ENCODE results near the gene GATAD2A. TPM values are rescaled to one million over a fixed set of nuclear protein-coding genes. Genes with fewer than 3 reads are reported as not detected.

The GATAD2A gene
- total and polyA plus RNA-seq, 2 of the 13 experiments (the other 11 are each of a cell fraction or from before 2014, with no cell fraction given) = 16.8 to 28.6 TPM

DNA sequence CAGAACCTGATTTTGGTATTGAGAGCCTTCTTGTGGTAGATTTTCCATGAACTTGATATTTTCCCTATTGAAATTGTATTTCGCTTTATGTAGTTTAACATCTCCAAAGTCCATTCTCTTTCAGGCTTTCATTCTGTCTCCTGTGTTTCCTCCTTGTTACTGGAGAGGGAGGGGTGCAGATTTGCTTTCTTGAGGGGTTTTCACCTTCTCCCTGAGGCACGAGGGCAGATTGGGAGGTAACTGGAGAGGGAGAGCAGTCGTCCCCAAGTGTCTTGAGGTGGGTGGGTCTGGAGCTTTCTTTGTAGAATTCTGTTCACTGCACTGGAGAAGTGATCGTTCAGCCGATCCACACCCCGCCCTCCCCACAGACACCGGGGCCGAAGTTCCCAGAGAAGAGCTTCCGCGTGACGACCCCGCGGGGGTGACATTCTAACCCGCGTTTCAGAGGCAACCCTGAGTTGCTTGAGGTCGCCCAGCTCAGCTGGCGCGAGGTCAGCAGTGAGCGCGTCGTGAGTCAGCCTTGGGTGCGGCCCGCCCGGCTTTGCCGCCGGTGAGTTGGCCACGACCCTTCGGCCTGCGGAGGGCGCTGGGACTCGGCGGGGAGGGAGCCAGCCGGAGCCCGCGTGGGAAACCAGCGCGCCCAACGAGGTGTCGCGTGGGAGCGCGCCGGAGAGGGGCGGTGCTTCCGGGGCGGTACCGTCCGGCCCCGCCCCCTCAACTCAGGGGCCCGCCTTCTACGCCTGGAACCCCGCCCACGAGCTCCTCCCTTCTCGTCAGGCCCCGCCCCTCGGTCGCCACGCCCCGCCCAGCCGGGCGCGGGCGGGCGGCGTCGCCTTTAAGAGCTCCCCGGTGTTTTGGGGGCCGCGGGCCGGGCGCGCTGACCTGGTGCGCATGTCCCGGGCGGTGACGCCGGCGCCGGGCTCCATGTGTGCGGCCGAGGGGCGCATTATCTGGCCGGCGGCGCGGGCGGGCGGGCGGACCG, at the start of gene GATAD2A (continued):
- peak; percentile 80 for TF ChIP-seq ZNF18 (CRISPR knock-in tag; IDR thresholded peaks at IDR 0.05; ENCODE audit: insufficient replicate concordance)
- TF ChIP-seq DNMT1 (CRISPR knock-in tag; IDR thresholded peaks at IDR 0.05) = 0 out of 2 replicates have a peak, but pooled peaks have one; percentile 68
- peak; percentile 80; the same call in 1 of the 2 replicates for TF ChIP-seq SNAPC5 (CRISPR knock-in tag; IDR thresholded peaks at IDR 0.05; ENCODE audit: borderline replicate concordance)
- TF ChIP-seq POGZ (CRISPR knock-in tag; IDR thresholded peaks at IDR 0.05) = peak; percentile 50; the same call in 1 of the 2 replicates
- TF ChIP-seq ZFP82 (CRISPR knock-in tag; IDR thresholded peaks at IDR 0.05; ENCODE audit: borderline replicate concordance) = 0 out of 2 replicates have a peak, but pooled peaks have one; percentile 78
- no peak for TF ChIP-seq ZNF414 (CRISPR knock-in tag; IDR thresholded peaks at IDR 0.05)
- TF ChIP-seq SKI (IDR thresholded peaks at IDR 0.05; ENCODE audit: partially characterized antibody) = peak; percentile 62
- peak; percentile 92 for TF ChIP-seq BRCA1 (CRISPR knock-in tag; IDR thresholded peaks at IDR 0.05)
- TF ChIP-seq GTF3A (CRISPR knock-in tag; conservative IDR thresholded peaks at IDR 0.05) = 0 out of 2 replicates have a peak, but pooled peaks have one; percentile 59
- TF ChIP-seq ZNF782 (CRISPR knock-in tag; IDR thresholded peaks at IDR 0.05; ENCODE audit: borderline replicate concordance) = peak; percentile 90
- peak; percentile 78; the same call in 1 of the 2 replicates for TF ChIP-seq ZBTB2 (CRISPR knock-in tag; IDR thresholded peaks at IDR 0.05; ENCODE audit: low read depth)
- TF ChIP-seq RBAK (CRISPR knock-in tag; IDR thresholded peaks at IDR 0.05) = no peak
- TF ChIP-seq ZFP91 (CRISPR knock-in tag; IDR thresholded peaks at IDR 0.05; ENCODE audit: borderline replicate concordance) = peak; percentile 99
- 0 out of 2 replicates have a peak, but pooled peaks have one; percentile 55 for TF ChIP-seq HOXA9 (CRISPR knock-in tag; IDR thresholded peaks at IDR 0.05; ENCODE audit: borderline replicate concordance)
- peak; percentile 47; the same call in 1 of the 2 replicates for TF ChIP-seq E2F5 (CRISPR knock-in tag; conservative IDR thresholded peaks at IDR 0.05)
- no peak for TF ChIP-seq SMARCE1 (IDR thresholded peaks at IDR 0.05; ENCODE audit: borderline replicate concordance)
- no peak for TF ChIP-seq RFX3 (CRISPR knock-in tag; IDR thresholded peaks at IDR 0.05)
- TF ChIP-seq, protein P1, sequence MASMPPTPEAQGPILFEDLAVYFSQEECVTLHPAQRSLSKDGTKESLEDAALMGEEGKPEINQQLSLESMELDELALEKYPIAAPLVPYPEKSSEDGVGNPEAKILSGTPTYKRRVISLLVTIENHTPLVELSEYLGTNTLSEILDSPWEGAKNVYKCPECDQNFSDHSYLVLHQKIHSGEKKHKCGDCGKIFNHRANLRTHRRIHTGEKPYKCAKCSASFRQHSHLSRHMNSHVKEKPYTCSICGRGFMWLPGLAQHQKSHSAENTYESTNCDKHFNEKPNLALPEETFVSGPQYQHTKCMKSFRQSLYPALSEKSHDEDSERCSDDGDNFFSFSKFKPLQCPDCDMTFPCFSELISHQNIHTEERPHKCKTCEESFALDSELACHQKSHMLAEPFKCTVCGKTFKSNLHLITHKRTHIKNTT (CRISPR knock-in tag; IDR thresholded peaks at IDR 0.05) = no peak
- peak; percentile 28; the same call in 1 of the 2 replicates for TF ChIP-seq TBX3 (IDR thresholded peaks at IDR 0.05; ENCODE audit: borderline replicate concordance)
